HG02759 (cell line): ENCODE measurements around the gene HIF1AN.

ENCODE experiments used
- ATAC-seq: cut with Tn5 transposase; IDR thresholded peaks from one replicate; pipeline ENCODE4 v1.9.1; 2021; ENCODE audit warnings: mild to moderate bottlenecking, moderate library complexity; ENCODE audit not compliant: unreplicated experiment

The HIF1AN gene

DNA sequence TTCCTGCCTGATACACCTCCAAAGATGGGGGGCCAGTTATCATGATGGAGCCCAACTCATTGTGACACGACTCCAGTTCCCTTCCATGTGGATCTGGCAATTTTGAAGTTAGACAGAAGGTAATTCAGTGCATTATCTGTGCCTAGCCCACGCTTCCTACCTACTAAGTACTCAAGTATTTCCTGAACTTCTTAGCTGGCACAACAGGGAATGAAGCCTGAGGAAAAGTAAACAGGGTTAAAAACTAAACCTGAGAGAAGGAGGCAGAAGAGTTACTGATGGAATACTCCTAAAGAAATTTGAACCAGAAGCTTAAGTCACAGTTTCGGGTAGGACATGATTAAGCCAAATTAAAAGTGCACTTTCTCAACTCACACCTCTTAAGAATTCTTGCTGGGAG lies 14.9 kb upstream of the HIF1AN start:
- no peak for ATAC-seq

DNA sequence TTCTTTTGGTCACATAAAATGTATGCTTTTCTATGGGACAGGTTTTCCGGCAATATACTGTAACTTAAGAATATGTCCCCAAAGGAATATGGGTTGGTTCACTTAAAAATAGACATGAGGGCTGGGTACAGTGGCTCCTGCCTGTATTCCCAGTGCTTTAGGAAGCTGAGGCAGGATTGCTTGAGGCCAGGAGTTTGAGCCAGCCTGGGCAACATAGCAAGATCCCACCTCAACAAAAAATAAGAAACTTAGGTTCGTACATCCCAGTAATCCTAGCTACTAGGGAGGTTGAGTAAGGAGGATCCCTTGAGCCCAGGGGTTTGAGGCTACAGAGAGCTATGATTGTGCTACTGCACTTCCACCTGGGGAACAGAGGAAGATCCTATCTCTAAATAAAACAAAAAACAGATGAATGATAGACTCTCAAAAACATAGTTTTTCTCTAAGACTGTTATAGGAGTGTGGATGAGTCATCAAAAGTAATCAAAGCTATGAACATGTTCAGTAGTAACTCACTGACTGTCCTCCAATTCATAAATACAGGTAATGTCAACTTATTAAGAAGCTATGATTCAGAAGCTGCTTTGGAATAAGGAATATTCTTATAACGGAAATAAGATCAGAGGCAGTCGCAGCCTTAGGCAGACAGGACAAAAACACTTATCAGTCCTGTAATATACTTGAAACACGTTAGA lies 13.5 kb upstream of the HIF1AN start:
- no peak for ATAC-seq

DNA sequence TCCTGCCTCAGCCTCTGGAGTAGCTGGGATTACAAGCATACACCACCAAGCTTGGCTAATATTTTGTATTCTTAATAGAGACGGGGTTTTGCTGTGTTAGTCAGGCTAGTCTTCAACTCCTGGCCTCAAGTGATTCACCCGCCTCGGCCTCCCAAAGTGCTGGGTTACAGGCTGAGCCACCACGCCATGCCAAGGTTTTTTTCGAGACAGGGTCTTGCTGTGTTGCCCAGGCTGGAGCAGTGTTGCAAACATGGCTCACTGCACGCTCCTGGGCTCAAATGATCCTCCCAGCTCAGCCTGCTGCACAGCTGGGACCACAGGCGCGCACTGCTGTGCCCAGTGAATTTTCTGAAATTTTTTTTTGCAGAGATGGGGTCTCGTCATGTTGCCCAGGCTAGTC lies 12.8 kb upstream of the HIF1AN start:
- no peak for ATAC-seq

GRCh38 chr10:100524206-100524605 lies 11.5 kb upstream of the HIF1AN start:
- no peak for ATAC-seq

GRCh38 chr10:100524638-100525037 lies 11.1 kb upstream of the HIF1AN start:
- ATAC-seq = no peak

GRCh38 chr10:100528123-100528886 lies 7.4 kb upstream of the HIF1AN start:
- ATAC-seq = no peak

DNA sequence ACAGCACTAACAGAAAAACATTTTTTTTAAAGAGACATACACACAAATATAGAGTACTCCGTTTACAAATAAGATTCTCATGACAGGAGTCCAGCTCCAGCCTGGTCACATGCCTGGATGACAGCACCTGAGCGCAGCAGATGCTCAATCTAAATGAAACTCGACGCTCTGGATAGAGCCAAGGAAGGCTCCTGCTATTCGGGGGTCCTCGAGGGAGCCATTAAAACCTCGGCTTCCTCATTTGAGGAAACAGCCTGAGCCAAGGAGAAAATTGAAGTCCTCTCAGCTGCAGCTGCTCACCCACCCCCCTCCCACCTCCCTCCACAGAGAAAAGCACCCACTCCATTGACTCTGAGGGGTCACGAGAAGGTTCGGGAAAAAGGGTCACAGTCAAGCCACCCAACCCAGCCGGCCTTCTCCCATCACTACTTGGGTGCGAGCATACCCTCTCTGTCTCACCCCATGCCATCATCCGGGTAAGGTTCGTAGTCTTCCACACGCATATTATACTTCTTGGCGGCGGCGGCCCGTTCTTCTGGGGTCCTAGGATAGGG lies 6.7 kb upstream of the HIF1AN start:
- ATAC-seq = peak; percentile 31

GRCh38 chr10:100529475-100530298 lies 6.1 kb upstream of the HIF1AN start, which contains the start of gene NDUFB8:
Gene NDUFB8, minus strand, starts transcription at chr10:100529871. Its CDS starts 20 bp downstream, at chr10:100529851.
- peak; percentile 72 for ATAC-seq

DNA sequence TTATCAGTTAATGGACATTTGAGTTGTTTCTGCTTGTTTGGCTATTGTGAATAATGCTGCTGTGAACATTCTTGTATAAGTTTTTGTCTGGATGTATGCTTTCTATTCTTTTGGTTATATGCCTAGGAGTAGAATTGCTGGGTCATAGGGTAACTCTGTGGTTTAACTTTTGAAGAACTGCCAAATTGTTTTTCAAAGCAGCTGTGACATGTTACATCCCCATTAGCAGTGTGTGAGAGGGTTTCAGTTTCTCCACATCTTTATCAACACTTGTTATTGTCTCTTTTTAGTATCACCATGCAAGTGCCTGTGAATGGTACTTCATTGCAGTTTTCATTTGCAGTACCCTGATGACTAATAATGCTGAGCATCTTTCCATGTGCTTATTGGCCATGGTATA lies 4.0 kb upstream of the HIF1AN start:
- no peak for ATAC-seq

DNA sequence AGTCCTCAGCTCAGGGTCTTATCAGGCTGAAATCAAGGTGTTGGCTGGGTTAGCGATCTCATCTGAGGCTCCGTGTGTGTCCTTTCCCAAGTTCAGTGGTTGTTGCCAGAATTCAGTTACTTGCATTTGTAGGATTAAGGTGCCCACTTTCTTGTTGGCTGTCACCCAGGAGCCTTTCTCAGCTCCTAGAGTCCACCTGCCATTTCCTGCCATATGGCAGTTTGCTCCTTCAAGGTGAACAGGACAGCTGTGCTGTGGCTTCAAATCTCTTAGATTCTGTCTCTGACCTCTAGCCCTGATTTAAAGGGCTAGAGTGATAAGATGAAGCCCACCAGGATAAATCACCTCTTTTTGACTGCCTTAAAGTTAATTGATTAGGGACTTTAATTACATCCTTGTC lies 1.0 kb upstream of the HIF1AN start:
- ATAC-seq = no peak

DNA sequence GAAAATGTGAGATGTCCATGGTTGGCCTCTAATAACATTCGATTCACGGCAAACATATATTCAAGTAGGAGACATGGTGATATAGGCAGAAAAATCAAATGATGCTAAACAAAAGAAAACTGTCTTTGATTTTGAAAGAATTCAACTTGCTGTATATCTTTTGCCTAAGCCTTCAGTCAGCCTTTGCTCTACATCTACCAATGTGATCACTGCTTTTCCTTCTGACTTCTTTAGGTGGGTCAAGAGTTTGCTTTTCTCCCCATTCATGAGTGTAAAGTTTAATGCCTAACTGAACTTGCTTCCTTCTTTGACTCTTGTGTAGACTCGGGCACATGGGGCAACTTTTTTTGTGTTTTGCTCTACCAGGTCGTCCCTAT lies 417 bp upstream of the HIF1AN start:
- ATAC-seq = peak; percentile 8

GRCh38 chr10:100537475-100537874 lies 1.7 kb downstream of the HIF1AN start:
- no peak for ATAC-seq

DNA sequence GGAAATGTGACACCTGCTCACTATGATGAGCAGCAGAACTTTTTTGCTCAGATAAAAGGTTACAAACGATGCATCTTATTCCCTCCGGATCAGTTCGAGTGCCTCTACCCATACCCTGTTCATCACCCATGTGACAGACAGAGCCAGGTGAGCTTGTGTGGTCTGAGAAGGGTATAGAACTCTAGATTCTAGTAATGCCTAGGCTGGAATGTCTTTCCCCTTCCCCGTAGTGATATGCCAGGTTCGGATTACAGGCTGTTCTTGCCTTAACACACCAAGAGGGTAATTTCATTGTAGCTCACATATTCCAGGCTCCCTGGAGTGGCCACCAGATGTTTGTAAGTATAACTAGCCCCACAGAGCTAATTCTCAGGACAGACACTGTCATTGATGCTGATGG lies 9.2 kb downstream of the HIF1AN start:
- ATAC-seq = no peak

DNA sequence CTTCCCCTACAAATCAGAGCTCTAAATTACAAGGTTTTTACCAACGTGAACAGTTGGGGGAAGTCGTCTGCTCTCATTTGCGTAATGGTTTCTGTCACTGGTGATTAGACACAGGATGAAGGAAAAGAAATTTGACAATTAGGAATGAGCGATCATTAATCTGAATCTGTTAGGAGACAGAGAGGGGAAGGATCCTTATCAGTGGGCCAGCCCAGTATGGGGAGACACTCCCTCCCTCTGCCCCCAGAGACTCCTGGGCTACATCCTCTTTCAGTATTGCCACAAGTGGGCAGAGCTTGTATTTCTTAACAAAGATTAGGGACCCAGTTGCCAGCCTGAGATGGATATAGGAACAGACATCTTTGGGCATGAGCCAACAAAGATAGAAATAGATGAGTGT lies 15.5 kb downstream of the HIF1AN start:
- ATAC-seq = no peak

- no peak for ATAC-seq
Measured at GRCh38 chr10:100551738-100552137, 16.0 kb downstream of the HIF1AN start.

GRCh38 chr10:100553929-100554328 lies 18.2 kb downstream of the HIF1AN start:
- no peak for ATAC-seq

- ATAC-seq = no peak
Measured at GRCh38 chr10:100554902-100555301, 19.2 kb downstream of the HIF1AN start.

DNA sequence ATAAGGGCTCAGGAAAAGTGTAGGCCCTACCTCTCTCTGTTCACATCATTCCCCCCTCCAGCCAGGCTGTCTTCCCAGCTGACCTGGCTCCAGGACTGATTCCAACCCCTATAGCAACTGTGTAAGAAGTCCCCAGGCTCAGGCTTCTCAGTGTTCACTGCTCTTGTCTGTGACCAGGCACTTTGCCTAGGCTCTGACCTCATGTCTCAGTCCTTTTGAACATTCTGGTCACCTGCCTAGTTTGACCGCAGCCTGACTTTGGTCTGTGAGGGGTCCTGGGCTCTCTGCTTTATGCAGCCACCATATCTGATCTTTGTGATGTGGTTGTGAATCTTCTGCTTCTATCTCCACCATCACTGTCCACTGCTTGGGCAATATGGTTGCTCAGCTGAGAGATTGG lies 24.5 kb downstream of the HIF1AN start:
- no peak for ATAC-seq

DNA sequence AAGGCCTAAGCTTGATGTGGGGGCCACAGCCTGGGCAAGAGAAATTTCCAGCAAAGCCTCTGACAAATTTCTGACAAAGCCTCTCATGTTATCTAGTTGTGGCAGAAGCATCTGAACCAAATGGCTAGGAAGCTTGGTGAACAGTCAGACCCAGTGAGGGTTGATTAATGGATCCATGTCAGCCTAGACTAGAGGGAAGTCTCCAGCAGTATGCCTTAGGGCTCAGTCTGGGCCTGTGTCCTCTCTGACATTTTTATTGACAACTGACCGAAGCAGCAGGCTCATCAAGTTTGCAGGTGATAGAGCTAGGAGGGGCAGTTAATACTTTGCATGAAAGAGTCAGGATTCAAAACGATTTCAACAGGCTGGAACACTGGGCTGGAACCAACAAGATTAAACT lies 25.3 kb downstream of the HIF1AN start:
- no peak for ATAC-seq

DNA sequence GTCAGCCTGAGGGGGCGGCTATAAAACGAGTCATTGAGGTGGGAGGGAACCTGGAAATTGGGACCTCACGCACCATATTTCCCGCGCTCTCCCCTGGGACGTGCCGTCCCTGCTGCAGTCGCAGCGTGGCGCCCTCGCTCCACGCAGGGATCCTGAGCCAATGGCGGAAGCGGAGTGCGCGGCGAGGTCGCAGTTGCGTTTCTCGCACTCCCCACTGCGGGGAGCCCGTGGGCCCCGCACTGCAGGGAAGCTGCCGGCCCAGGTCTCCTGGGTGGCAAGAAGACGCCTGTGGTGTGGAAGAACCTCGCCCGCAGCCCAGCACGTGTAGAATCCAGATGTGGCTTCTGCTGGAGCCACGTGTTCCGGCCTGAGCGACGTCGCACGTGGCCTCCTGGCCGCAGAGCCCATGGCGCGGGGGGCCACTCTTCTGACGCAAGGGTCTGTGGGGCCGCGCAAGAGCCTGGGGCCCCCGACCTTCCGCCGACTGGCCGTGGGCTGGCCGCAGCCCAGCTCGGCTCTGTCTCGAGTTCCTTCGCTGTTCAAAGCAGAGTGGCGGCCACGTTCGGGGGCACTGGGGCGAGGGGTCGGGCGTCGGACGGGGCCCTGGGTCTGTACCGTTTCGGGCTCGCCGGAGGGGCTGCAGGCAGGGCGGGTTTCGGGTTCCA lies 26.4 kb downstream of the HIF1AN start:
- peak; percentile 81 for ATAC-seq
